Activated T-cell treated with anti-CD3 and anti-CD28 coated beads, Interleukin-2, amount 50 U/mL, for 1 hour (primary cell): ENCODE data around the gene TP53.
"Not testable (repeated sequence)": the region's sequence is repeated elsewhere in the genome, so short reads cannot be mapped to it uniquely, and the experiment has no call there.

Experiments used
- DNase-seq: peaks from one replicate; pipeline ENCODE4 v3.0.0-alpha.2; 2020

TP53 gene

GRCh38 chr17:7629939-7630571 is 57.2 kb downstream of the TP53 start, which contains the start of gene SHBG:
TSS of gene SHBG (plus strand) at chr17:7630135. CDS start at chr17:7630173, 38 bp downstream.
- DNase-seq, result no peak

- peak; percentile 82 for DNase-seq
Measured at GRCh38 chr17:7627250-7628121, 59.8 kb downstream of the TP53 start, which contains the start of gene SAT2. TSS of gene SAT2 (minus strand) at chr17:7627821. CDS start at chr17:7627635, 186 bp downstream.

- no peak for DNase-seq
Measured at GRCh38 chr17:7626956-7627249, 60.4 kb downstream of the TP53 start.

- DNase-seq, result no peak
Measured at GRCh38 chr17:7626307-7626706, 61.0 kb downstream of the TP53 start.

- not testable (repeated sequence) for DNase-seq
Measured at GRCh38 chr17:7625749-7626148, 61.5 kb downstream of the TP53 start.

- DNase-seq, result no peak
Measured at GRCh38 chr17:7623661-7624060, 63.6 kb downstream of the TP53 start.

GRCh38 chr17:7620835-7621234 is 66.5 kb downstream of the TP53 start:
- no peak for DNase-seq

GRCh38 chr17:7618608-7619007 is 68.7 kb downstream of the TP53 start:
- DNase-seq, result no peak
